ENCODE data around the gene PCSK6. TPM values are rescaled to one million over a fixed set of nuclear protein-coding genes. Genes with fewer than 3 reads are reported as not detected.
A peak's percentile ranks its signal among the peaks of the same experiment; 100 is the strongest.
"Not testable (repeated sequence)": the region's sequence is repeated elsewhere in the genome, so short reads cannot be mapped to it uniquely, and the experiment has no call there.

PCSK6 gene
- total and polyA plus RNA-seq, 7 experiments from 2014 or later, result 0.12 to 3.0 (median 0.70) TPM; not detected in 1

GRCh38 chr15:101287342-101287741, 202.2 kb downstream of the PCSK6 start:
- H3K9me3 Mint-ChIP-seq; H3K27me3 Mint-ChIP-seq; H3K4me3 Mint-ChIP-seq; POLR2A ChIA-PET; DNase-seq; H3K27me3 ChIP-seq (ENCODE audit: control insufficient read depth in 2 of 2, insufficient read depth in 2 of 2, low read length in 2 of 2); ATAC-seq; H3K4me3 ChIP-seq (ENCODE audit: low read length); intact Hi-C loops (cut with micrococcal nuclease); H3K9me3 ChIP-seq (ENCODE audit: control insufficient read depth in 2 of 3, low read length in 3 of 3); H3K4me1 ChIP-seq (ENCODE audit: control insufficient read depth in 2 of 2, insufficient read depth in 2 of 2, low read length in 2 of 2); H3K27ac ChIP-seq (ENCODE audit: low read depth, low read length): not testable (repeated sequence)
- H3K36me3 Mint-ChIP-seq, result peaks cover under 1 to 53% (median 30%) of the 10 kb centered on the region in 5 donors
- peaks cover 24 to 64% (median 39%) of the 10 kb centered on the region in 3 experiments for H3K36me3 ChIP-seq (ENCODE audit: control insufficient read depth in 2 of 3, insufficient read depth in 3 of 3, low read length in 3 of 3)
- peak overlapping the region in 4 of 9 donors; percentile 23 to 59 (median 46) for H3K27ac Mint-ChIP-seq
- H3K4me1 Mint-ChIP-seq, result peaks cover 22 to 45% (median 33%) of the 10 kb centered on the region in 7 donors
- CTCF ChIA-PET, result interaction anchor here (0.7 to 3.0 kb wide), 5 partner anchors 9 to 354 kb away, joined by 3 to 16 read pairs (median 7); no protein-coding TSS in a partner anchor

- H3K27me3 Mint-ChIP-seq, result no peaks in the 10 kb centered on the region
- Histone ChIP-seq H3K27ac (ENCODE audit: low read depth, low read length) (peak overlapping the region; percentile 23), H3K36me3 (ENCODE audit: control insufficient read depth in 2 of 3, insufficient read depth in 3 of 3, low read length in 3 of 3) (peaks cover 29 to 68% (median 47%) of the 10 kb centered on the region in 3 experiments), H3K9me3 (ENCODE audit: control insufficient read depth in 2 of 3, low read length in 3 of 3) (no peaks in the 10 kb centered on the region), H3K27me3 (ENCODE audit: control insufficient read depth in 2 of 2, insufficient read depth in 2 of 2, low read length in 2 of 2) (no peaks in the 10 kb centered on the region), H3K4me1 (ENCODE audit: control insufficient read depth in 2 of 2, insufficient read depth in 2 of 2, low read length in 2 of 2) (peaks cover 0 to under 1% of the 10 kb centered on the region in 2 donors), H3K4me3 (ENCODE audit: low read length) (no peak overlapping the region)
- H3K9me3 Mint-ChIP-seq, result no peaks in the 10 kb centered on the region
- POLR2A ChIA-PET, result interaction anchor here (3.3 kb wide), 1 partner anchor 9 kb away, joined by 18 read pairs; the partner anchor contains the start of gene SNRPA1
- peaks cover 4 to 59% (median 35%) of the 10 kb centered on the region in 5 donors for H3K36me3 Mint-ChIP-seq
- intact Hi-C loops (cut with micrococcal nuclease), result no loop called here
- H3K4me1 Mint-ChIP-seq, result peaks cover 17 to 38% (median 26%) of the 10 kb centered on the region in 7 donors
- H3K4me3 Mint-ChIP-seq, result peak overlapping the region in 1 of 10 donors; percentile 55
- ATAC-seq (no peak), DNase-seq (no peak)
- H3K27ac Mint-ChIP-seq, result peak overlapping the region in 2 of 9 donors; percentile 67 to 79
- CTCF ChIA-PET, result interaction anchor here (1.1 kb wide), 1 partner anchor 13 kb away, joined by 3 read pairs; no protein-coding TSS in a partner anchor
These were observed 202.9 kb downstream of the PCSK6 start for GRCh38 chr15:101286471-101287114.

GRCh38 chr15:101283931-101284330, 205.6 kb downstream of the PCSK6 start:
- ChIA-PET POLR2A (interaction anchor here (3.3 kb wide), 1 partner anchor 11 kb away, joined by 18 read pairs; the partner anchor contains the start of gene SNRPA1), CTCF (interaction anchor here (0.6 kb wide), 1 partner anchor 388 kb away, joined by 3 read pairs; no protein-coding TSS in a partner anchor)
- no peaks in the 10 kb centered on the region for H3K9me3 ChIP-seq (ENCODE audit: control insufficient read depth in 2 of 3, low read length in 3 of 3)
- no peaks in the 10 kb centered on the region for H3K27me3 Mint-ChIP-seq
- H3K27ac ChIP-seq (ENCODE audit: low read depth, low read length), result no peak overlapping the region
- intact Hi-C loops (cut with micrococcal nuclease), result no loop called here
- no peak for DNase-seq
- ATAC-seq, result no peak
- H3K36me3 Mint-ChIP-seq, result peaks cover 4 to 58% (median 32%) of the 10 kb centered on the region in 5 donors
- no peaks in the 10 kb centered on the region for H3K4me1 ChIP-seq (ENCODE audit: control insufficient read depth in 2 of 2, insufficient read depth in 2 of 2, low read length in 2 of 2)
- H3K4me3 Mint-ChIP-seq, result no peak overlapping the region
- peaks cover 5 to 18% (median 15%) of the 10 kb centered on the region in 7 donors for H3K4me1 Mint-ChIP-seq
- no peak overlapping the region for H3K4me3 ChIP-seq (ENCODE audit: low read length)
- peaks cover 29 to 79% (median 60%) of the 10 kb centered on the region in 3 experiments for H3K36me3 ChIP-seq (ENCODE audit: control insufficient read depth in 2 of 3, insufficient read depth in 3 of 3, low read length in 3 of 3)
- no peaks in the 10 kb centered on the region for H3K27me3 ChIP-seq (ENCODE audit: control insufficient read depth in 2 of 2, insufficient read depth in 2 of 2, low read length in 2 of 2)
- no peaks in the 10 kb centered on the region for H3K9me3 Mint-ChIP-seq
- no peak overlapping the region for H3K27ac Mint-ChIP-seq

GRCh38 chr15:101280007-101280406, 209.5 kb downstream of the PCSK6 start:
- CTCF ChIA-PET, result no interaction called here
- POLR2A ChIA-PET, result no interaction called here
- H3K27ac ChIP-seq (ENCODE audit: low read depth, low read length), result no peak overlapping the region
- H3K4me1 ChIP-seq (ENCODE audit: control insufficient read depth in 2 of 2, insufficient read depth in 2 of 2, low read length in 2 of 2), result peaks cover 11 to 20% of the 10 kb centered on the region in 2 donors
- Mint-ChIP-seq H3K27me3 (no peaks in the 10 kb centered on the region), H3K9me3 (peaks cover 0 to 3% (median 0%) of the 10 kb centered on the region in 11 donors), H3K4me1 (peaks cover 7 to 27% (median 20%) of the 10 kb centered on the region in 7 donors), H3K27ac (peak overlapping the region in 1 of 9 donors; percentile 15), H3K4me3 (no peak overlapping the region), H3K36me3 (peaks cover 4 to 34% (median 15%) of the 10 kb centered on the region in 5 donors)
- peaks cover 24 to 53% (median 33%) of the 10 kb centered on the region in 3 experiments for H3K36me3 ChIP-seq (ENCODE audit: control insufficient read depth in 2 of 3, insufficient read depth in 3 of 3, low read length in 3 of 3)
- intact Hi-C loops (cut with micrococcal nuclease), result no loop called here
- no peak overlapping the region for H3K4me3 ChIP-seq (ENCODE audit: low read length)
- no peaks in the 10 kb centered on the region for H3K27me3 ChIP-seq (ENCODE audit: control insufficient read depth in 2 of 2, insufficient read depth in 2 of 2, low read length in 2 of 2)
- no peak for DNase-seq
- ATAC-seq, result no peak
- no peaks in the 10 kb centered on the region for H3K9me3 ChIP-seq (ENCODE audit: control insufficient read depth in 2 of 3, low read length in 3 of 3)

GRCh38 chr15:101277943-101278564, 211.5 kb downstream of the PCSK6 start:
- Mint-ChIP-seq H3K27me3 (no peaks in the 10 kb centered on the region), H3K4me3 (peak overlapping the region; percentile 86 to 99 (median 92)), H3K27ac (peak overlapping the region; percentile 70 to 95 (median 89)), H3K4me1 (peaks cover 13 to 36% (median 24%) of the 10 kb centered on the region in 7 donors), H3K9me3 (peaks cover 0 to 3% (median 0%) of the 10 kb centered on the region in 11 donors), H3K36me3 (peaks cover 16 to 43% (median 25%) of the 10 kb centered on the region in 5 donors)
- intact Hi-C loops (cut with micrococcal nuclease), result loop anchor here (1.0 to 10.0 kb wide), 9 partner anchors 16 to 676 kb away; partner anchors contain the start of genes CHSY1 (in 2 of the 2), ASB7 (in 1 of the 2), LINS1 (in 1 of the 2) and SNRPA1 (in 1 of the 2)
- no peak for ATAC-seq
- Histone ChIP-seq H3K4me3 (ENCODE audit: low read length) (peak overlapping the region; percentile 92), H3K4me1 (ENCODE audit: control insufficient read depth in 2 of 2, insufficient read depth in 2 of 2, low read length in 2 of 2) (peaks cover 11 to 21% of the 10 kb centered on the region in 2 donors), H3K27ac (ENCODE audit: low read depth, low read length) (peak overlapping the region; percentile 88), H3K9me3 (ENCODE audit: control insufficient read depth in 2 of 3, low read length in 3 of 3) (no peaks in the 10 kb centered on the region), H3K27me3 (ENCODE audit: control insufficient read depth in 2 of 2, insufficient read depth in 2 of 2, low read length in 2 of 2) (no peaks in the 10 kb centered on the region), H3K36me3 (ENCODE audit: control insufficient read depth in 2 of 3, insufficient read depth in 3 of 3, low read length in 3 of 3) (peaks cover 29 to 53% (median 38%) of the 10 kb centered on the region in 3 experiments)
- ChIA-PET CTCF (interaction anchor here (1.3 kb wide), 1 partner anchor 10 kb away, joined by 7 read pairs; no protein-coding TSS in a partner anchor), POLR2A (interaction anchor here (0.8 to 1.9 kb wide), 2 partner anchors 17 to 26 kb away, joined by 4 to 7 read pairs; partner anchors contain the start of genes CHSY1 and SNRPA1)
- no peak for DNase-seq

Data from naive thymus-derived CD4-positive, alpha-beta T cell (primary cell).